Erythroblast (primary cell): ENCODE measurements around the gene INO80.

Source experiments
- GATA1 ChIP-seq: IDR thresholded peaks from 2 replicates; pipeline ENCODE4 v1.6.1; 2011; ENCODE audit warnings: low read depth, mild to moderate bottlenecking, control low read depth, low read length, moderate library complexity
- POLR2A ChIP-seq: IDR thresholded peaks from 2 replicates; pipeline ENCODE4 v1.6.1; 2011; ENCODE audit warnings: mild to moderate bottlenecking, low read length

GRCh38 chr15:41148065-41148464 lies 32.0 kb upstream of the INO80 start:
- TF ChIP-seq POLR2A = no peak
- TF ChIP-seq GATA1 = no peak
